SKM-1 treated with dmso at 0.1 percent for 144 hours (cell line): ENCODE measurements around the gene MITF.

ENCODE experiments used
- DNase-seq: peaks from one replicate; lab custom pipeline; 2025; ENCODE audit not compliant: unreplicated experiment; lab: John Stamatoyannopoulos, UW

MITF gene

DNA sequence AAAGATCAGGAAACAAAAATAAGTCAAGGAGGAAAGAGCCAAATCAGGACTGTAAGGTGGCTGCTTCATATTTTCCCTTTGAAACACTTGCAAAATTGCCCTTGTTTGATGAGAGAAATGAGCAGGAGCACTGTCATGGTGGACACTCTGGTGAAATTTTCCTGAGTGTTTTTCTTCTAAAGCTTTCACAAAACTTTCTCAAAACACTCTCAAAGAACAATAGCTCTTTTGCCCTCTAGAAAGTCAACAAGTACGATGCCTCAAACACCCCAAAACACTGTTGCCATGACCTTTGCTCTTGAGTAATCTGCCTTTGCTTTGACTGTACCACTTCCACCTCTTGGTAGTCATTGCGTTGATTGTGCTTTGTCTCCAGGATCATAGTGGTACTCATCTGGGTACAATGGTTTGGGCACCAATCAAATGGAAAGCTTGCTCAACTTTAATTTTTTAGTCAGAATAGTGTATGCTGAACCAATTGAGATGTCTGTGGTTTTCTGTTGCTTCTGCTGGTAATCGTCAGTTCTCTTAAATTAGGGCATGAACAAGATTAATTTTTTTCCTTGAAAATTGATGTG, 13.2 kb upstream of the MITF start:
- DNase-seq, result no peak

- no peak for DNase-seq
Observed at GRCh38 chr3:69729147-69729919, 9.9 kb upstream of the MITF start.

DNA sequence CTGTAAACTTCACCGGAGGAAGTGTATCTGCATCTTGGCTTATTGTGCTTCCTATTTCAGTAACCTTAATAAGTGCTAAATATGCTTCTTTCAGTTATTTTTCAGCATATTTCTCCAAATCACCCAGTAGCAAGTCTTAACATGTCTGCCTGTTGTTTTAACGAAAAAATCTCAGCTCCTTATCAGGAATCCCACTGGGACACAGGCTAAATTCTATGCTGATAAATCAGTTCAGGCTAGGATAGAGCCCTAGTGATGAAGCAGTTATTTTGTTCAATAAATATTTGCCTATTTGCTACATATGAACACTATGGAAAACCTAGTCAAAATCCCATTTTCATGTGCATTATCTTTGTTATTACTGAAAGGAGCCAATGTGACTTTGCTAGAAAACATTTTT, 8.2 kb upstream of the MITF start:
- no peak for DNase-seq

DNA sequence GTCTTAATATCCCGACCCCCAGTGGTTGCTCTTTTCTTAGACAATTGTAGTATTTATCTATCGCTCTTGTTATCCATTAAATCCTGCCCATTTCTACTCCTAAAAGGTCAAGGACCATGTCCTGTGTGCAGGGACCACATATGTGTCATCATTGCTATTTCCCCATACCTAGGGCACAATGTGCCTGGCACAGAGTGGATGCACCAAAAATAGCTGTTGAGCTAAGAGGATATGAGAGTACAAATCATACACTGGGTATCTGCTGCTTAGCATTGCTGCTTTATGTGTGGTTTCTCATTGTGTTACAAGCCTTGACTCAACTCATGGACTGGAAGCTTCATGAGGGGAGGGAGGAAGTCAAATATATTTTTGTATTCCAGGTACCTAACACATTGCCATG, 3.4 kb upstream of the MITF start:
- no peak for DNase-seq

DNA sequence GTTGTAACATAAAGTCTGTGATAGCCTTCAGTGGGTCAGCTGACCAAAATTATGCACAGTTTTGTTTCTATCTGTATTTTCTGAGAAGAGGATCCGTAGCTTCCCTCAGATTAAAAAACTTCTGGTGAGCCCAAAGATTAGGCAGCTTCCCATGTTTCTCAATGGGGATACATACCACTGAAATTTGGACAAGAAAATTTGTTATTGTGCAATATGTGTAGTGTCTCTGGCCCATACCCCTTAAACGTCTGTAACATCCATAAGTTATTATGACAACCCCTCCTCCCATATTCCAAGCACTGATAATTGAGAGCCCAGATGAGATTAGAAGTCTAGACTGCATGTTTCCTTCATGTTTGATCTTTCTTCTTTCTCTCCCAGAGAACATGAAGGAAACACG, 1.9 kb upstream of the MITF start:
- DNase-seq, result no peak

GRCh38 chr3:69738315-69738714, 949 bp upstream of the MITF start:
- no peak for DNase-seq

DNA sequence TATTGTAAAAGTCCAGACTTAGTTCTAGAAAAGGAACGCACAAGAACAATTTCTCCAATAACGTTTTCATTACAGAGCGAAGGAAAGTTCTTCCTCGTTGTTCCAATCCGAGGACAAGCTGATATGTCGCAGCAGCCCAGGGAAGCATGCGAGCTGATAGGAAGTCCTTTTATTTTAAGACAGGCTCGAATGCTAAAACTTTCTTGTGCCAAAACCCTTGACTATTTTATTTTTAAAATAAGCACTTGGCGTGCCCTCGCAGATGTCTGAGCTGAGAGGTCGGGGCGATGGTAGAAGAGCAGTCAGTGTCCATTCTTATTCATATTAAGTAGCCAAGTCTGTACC, 433 bp upstream of the MITF start:
- no peak for DNase-seq

DNA sequence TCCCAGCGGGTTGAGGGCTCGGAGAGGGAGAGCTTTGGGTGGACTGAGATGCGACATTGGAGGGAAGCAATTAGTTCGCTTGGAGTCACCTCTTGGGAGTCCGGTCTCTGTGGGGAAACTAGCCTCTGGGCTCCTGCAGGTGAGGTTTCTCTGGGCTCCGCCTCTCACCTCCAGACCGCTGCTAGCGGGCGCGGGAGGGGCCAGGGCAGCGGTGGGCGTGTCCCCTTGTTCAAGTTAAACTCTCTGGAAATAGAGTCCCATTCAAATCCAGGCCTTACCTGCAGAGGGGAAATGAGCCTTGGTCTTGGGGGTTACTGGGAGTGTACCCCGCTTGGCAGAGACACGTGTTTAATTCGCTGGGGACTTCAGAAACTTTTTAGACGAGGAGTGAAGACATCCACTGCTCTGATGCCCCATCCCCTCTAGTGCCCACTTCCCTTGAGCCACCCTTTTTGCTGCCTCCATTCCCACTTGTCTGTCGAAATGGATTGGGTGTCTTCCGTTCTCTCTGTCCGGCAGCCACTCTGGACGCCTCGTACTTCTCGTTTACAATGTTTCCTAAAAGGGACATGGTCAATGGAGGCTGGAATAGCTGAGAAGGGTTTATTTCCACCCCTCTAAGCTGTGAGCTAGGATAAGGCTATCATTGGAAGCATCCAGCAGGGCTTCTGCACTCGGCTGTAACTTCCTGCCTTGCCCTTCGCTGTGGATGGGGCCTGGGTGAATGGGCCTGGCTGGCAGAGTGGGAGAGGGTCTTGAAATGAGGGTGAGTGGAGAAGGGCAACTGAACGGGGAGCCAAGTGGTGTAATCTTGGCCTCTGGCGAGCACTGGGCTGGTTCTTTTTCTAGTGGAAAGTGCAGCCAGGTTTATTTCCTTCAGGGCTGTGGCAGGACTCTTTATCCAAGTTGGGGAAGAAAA, 1.1 kb downstream of the MITF start:
- DNase-seq, result no peak

DNA sequence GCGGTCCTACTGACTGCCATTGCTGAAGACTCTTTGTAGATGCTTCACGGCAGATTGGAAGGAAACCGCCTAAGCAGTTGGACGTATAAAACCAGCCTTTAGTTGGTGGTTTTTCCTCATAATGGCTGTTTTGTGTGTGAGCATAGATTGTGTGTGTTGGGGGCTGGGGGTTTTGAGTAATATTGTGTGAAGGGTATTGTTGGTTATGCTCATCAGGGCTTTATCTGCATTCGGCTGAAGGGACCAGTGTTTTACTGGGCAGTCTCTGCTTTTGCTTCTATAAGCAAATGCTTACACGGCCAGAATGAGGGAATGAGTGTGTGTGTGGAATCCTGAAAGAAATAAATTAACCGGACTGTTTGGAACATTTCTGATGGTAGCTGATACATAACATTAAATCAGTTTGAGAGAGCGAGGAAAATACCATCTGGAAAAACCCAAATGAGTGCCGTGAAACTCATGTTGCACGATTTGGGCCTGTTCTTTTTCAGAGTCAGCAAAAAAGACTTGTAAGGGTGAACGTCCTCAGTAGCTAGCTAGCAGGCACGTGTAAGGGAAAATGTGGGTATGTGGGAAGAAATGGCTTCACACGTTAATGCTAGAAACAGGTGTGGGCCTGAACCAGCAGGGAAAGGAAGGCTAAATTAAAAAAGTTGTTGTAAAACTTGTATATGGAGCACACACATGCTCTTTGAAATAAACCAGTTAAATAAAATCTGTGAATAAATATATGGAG, 1.9 kb downstream of the MITF start:
- DNase-seq, result no peak

DNA sequence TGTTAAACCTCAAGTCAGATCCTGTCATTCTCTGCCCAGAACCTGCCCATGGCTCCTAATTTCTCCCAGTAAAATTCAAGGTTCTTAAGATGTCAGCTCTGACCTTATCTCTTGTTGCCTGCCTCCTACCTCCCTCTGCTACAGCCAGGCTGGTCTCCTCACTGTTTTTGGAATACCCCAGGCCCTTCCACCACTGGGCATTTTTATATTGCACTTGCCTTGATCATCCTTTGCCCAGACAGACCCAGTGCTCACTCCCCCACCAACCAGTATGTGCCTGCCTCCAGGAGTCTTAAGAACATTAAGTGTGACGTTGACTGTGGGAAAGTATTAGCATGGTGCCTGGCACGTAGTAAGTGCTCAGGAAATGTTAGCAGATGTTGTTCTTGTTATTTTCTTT, 3.1 kb downstream of the MITF start:
- DNase-seq, result no peak

DNA sequence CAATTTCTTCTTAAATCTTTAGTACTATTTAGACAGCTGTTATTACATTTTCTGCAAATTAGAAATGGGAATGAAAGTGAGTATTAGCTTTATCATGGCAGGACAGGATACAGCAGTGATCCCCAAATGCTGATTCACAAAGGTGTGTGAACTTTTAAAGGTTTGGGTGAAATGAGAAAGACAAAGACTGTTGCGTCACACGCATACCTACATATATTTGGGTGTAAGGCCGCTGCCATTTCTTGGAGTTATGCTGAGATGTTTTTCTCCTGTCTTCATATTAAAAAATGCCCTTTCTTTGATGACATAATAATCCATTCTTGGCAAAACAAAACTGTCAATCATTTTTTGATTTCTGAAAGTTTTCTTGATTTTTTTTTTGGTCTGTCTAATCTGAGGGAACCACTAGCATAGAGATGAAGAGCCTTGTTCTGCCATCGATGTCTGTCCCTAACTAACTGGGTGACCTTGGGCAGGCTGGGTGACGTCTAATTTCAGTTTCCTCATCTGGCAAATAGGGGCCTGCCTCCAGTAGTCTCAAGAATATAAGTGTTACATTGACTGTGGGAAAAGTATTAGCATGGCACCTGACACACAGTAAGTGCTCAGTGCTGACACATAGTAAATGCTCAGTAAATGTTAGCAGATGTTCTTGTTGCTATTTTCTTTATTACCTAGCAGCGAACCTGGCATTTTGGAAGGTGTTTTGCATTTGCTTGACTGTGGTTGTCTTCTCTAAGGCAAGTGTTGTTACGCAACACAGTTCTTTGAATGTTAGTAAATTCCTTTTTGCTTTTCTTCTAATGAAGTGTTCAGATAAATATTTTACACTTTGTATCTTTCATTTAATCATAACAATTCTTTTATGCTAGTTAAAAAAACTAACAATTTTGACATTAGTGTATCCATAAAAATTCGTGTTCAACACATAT, 5.0 kb downstream of the MITF start:
- no peak for DNase-seq

- no peak for DNase-seq
Observed at GRCh38 chr3:69745505-69745904, 6.2 kb downstream of the MITF start.

GRCh38 chr3:69746119-69746518, 6.9 kb downstream of the MITF start:
- DNase-seq, result no peak

- peak; percentile 35 for DNase-seq
Observed at GRCh38 chr3:69747511-69748258, 8.4 kb downstream of the MITF start.

DNA sequence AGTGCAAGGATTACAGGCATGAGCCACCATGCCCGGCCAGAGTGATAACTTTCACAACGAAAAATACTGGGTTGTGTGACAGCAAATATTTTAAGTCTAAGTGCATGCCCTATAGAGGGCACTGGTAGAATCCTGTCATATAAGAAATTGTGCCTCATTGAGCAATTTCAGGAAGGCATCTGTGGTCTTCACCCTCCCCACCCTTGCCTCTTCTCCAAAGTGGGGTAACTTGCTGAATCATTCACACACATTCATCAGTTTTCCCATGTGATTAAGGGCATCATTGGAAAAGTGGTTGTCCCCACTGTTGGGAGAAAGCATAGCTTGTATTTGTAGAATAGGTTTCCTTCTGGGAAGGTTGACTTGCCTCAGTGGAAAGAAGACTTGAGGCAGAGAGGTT, 9.2 kb downstream of the MITF start:
- DNase-seq, result peak; percentile 27

- DNase-seq, result no peak
Observed at GRCh38 chr3:69749461-69749860, 10.2 kb downstream of the MITF start.

DNA sequence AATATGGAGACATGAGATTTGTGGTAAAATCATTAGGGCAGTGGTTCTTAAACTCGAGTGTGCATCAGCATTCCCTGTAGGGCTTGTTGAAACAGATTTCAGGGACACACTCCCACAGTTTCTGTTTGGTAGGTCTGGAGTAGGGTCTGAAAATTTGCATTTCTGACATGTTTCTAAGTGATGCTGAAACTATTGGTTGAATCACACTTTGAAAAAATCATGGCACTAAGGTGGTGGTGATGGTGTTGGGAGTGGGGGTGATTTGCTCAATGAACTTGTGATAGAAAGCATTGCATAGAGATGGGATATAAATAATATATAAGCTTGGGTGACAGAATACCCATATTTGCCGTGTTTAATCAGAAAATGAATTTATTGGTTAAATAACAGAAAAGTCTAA, 11.3 kb downstream of the MITF start:
- no peak for DNase-seq

- DNase-seq, result no peak
Observed at GRCh38 chr3:69751074-69751476, 11.8 kb downstream of the MITF start.

DNA sequence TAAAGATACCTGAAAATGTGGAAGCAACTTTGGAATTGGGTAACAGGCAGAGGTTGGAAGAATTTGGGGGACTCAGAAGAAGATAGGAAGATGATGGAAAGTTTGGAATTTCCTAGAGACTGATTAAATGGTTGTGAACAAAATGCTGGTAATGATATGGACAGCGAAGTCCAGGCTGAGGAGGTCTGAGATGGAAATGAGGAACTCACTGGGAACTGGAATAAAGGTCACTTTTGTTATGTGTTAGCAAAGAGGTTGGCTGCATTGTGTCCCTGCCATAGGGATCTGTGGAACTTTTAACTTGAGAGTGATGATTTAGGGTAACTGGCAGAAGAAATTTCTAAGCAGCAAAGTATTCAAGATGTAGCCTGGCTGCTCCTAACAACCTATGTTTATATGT, 13.0 kb downstream of the MITF start:
- DNase-seq, result no peak
